Fibroblast of lung (primary cell): ENCODE data around the gene FAP. TPM values are rescaled to one million over a fixed set of nuclear protein-coding genes. Genes with fewer than 3 reads are reported as not detected.

ENCODE experiments used
- DNase-seq, 2 donors: peaks; one replicate each; pipeline versions ENCODE4 v3.0.0 to v3.0.0-alpha.2; 2010; ENCODE audit warnings: low read depth in 2 of 2
- H2AFZ ChIP-seq: 2 replicates; pipeline ENCODE4 v1.5.1; 2012; ENCODE audit warnings: low read length, control low read depth, inconsistent platforms
- H3K27ac ChIP-seq: 2 replicates; pipeline ENCODE4 v1.5.1; 2011; ENCODE audit warnings: low read length, control low read depth; ENCODE audit not compliant: insufficient read depth
- H3K27me3 ChIP-seq: 2 replicates; pipeline ENCODE4 v1.5.1; 2011; ENCODE audit warnings: mild to moderate bottlenecking, low read length; ENCODE audit not compliant: control insufficient read depth, insufficient read depth
- H3K36me3 ChIP-seq: 2 replicates; pipeline ENCODE4 v1.5.1; 2011; ENCODE audit warnings: low read length; ENCODE audit not compliant: control insufficient read depth, insufficient read depth
- H3K4me1 ChIP-seq: 2 replicates; pipeline ENCODE4 v1.5.1; 2011; ENCODE audit warnings: low read length; ENCODE audit not compliant: control insufficient read depth, insufficient read depth; ENCODE audit errors: extremely low read depth
- H3K4me2 ChIP-seq: 2 replicates; pipeline ENCODE4 v1.5.1; 2011; ENCODE audit warnings: low read length, control low read depth; ENCODE audit not compliant: insufficient read depth; ENCODE audit errors: extremely low read depth
- H3K4me3 ChIP-seq, 4 experiments: fragments of 200-600 bp in 1 of 4; sonication (generic) in 1 of 4; replicated peaks in 1 of 4; 2 replicates each; pipeline ENCODE4 v1.5.1; 2011 to 2016; ENCODE audit warnings: low read length in 4 of 4, low read depth in 3 of 4, mild to moderate bottlenecking in 3 of 4, control low read depth in 2 of 4, inconsistent platforms in 1 of 4, mixed read lengths in 1 of 4; ENCODE audit not compliant: insufficient read depth in 1 of 4; ENCODE audit errors: control extremely low read depth in 1 of 4
- H3K79me2 ChIP-seq: 2 replicates; pipeline ENCODE4 v1.5.1; 2012; ENCODE audit warnings: mild to moderate bottlenecking, low read length, inconsistent platforms; ENCODE audit not compliant: control insufficient read depth, insufficient read depth
- H3K9ac ChIP-seq: 2 replicates; pipeline ENCODE4 v1.5.1; 2011; ENCODE audit warnings: mild to moderate bottlenecking, low read length, control low read depth; ENCODE audit not compliant: insufficient read depth
- H3K9me3 ChIP-seq: 2 replicates; pipeline ENCODE4 v1.5.1; 2012; ENCODE audit warnings: low read depth, low read length; ENCODE audit not compliant: control insufficient read depth, insufficient read depth
- H4K20me1 ChIP-seq: 2 replicates; pipeline ENCODE4 v1.5.1; 2011; ENCODE audit warnings: low read length; ENCODE audit not compliant: control insufficient read depth, insufficient read depth; ENCODE audit errors: extremely low read depth
- EZH2 ChIP-seq: IDR thresholded peaks from 2 replicates; pipeline ENCODE4 v1.5.1; 2012; ENCODE audit warnings: low read length, control low read depth, mild to moderate bottlenecking; ENCODE audit errors: missing control alignments
- polyA plus RNA-seq, 2 donors: library from polyadenylated mRNA; depleted of rRNA in 1 of 2; stranded (reverse) in 1 of 2; unstranded in 1 of 2; fragments of >200 nt; gene quantifications; 2 replicates each; pipeline ENCODE4 v1.2.1, GENCODE V29; 2011 to 2012; ENCODE audit warnings: missing spikeins in 1 of 2
- total RNA-seq: library from RNA; depleted of rRNA; stranded (reverse); fragments of >200 nt; gene quantifications from 2 replicates; pipeline ENCODE4 v1.2.1, GENCODE V29; 2014
- TF ChIP-seq, protein P1 (sequence below), 2 donors: IDR thresholded peaks in 1 of 2; conservative IDR thresholded peaks in 1 of 2; 1 replicate in 1 of 2; 2 replicates in 1 of 2; pipeline ENCODE4 v1.5.1; 2011 to 2012; ENCODE audit warnings: low read length in 2 of 2, control low read depth in 1 of 2, inconsistent platforms in 1 of 2, low read depth in 1 of 2, mild to moderate bottlenecking in 1 of 2

The FAP gene
- total and polyA plus RNA-seq, 2 donors (not counting 1 experiment from before 2014, with no cell fraction given): 96.1 to 140 TPM

GRCh38 chr2:162202203-162202602 is 41.0 kb downstream of the FAP start:
- no peak overlapping the region for H2AFZ ChIP-seq
- TF ChIP-seq, protein P1, sequence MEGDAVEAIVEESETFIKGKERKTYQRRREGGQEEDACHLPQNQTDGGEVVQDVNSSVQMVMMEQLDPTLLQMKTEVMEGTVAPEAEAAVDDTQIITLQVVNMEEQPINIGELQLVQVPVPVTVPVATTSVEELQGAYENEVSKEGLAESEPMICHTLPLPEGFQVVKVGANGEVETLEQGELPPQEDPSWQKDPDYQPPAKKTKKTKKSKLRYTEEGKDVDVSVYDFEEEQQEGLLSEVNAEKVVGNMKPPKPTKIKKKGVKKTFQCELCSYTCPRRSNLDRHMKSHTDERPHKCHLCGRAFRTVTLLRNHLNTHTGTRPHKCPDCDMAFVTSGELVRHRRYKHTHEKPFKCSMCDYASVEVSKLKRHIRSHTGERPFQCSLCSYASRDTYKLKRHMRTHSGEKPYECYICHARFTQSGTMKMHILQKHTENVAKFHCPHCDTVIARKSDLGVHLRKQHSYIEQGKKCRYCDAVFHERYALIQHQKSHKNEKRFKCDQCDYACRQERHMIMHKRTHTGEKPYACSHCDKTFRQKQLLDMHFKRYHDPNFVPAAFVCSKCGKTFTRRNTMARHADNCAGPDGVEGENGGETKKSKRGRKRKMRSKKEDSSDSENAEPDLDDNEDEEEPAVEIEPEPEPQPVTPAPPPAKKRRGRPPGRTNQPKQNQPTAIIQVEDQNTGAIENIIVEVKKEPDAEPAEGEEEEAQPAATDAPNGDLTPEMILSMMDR (conservative IDR thresholded peaks at IDR 0.05 in 1 of 2, IDR thresholded peaks at IDR 0.05 in 1 of 2; ENCODE audit: low read depth in 1 of 2, low read length in 2 of 2): no peak
- no peak for TF ChIP-seq EZH2
- no peak overlapping the region for H3K9ac ChIP-seq
- no peak overlapping the region for H3K4me2 ChIP-seq
- H3K4me3 ChIP-seq: no peak overlapping the region
- H4K20me1 ChIP-seq: no peaks in the 10 kb centered on the region
- no peak overlapping the region for H3K27ac ChIP-seq
- H3K36me3 ChIP-seq: peaks cover 11% of the 10 kb centered on the region
- no peaks in the 10 kb centered on the region for H3K79me2 ChIP-seq
- H3K9me3 ChIP-seq: no peaks in the 10 kb centered on the region
- peaks cover 4% of the 10 kb centered on the region for H3K4me1 ChIP-seq
- DNase-seq: no peak
- H3K27me3 ChIP-seq: no peaks in the 10 kb centered on the region

GRCh38 chr2:162200636-162201035 is 42.6 kb downstream of the FAP start:
- Histone ChIP-seq H3K79me2 (no peaks in the 10 kb centered on the region), H3K4me1 (peaks cover 8% of the 10 kb centered on the region), H3K4me2 (no peak overlapping the region), H3K9ac (no peak overlapping the region), H3K36me3 (peaks cover 9% of the 10 kb centered on the region), H3K9me3 (no peaks in the 10 kb centered on the region), H3K27ac (no peak overlapping the region), H2AFZ (no peak overlapping the region), H4K20me1 (no peaks in the 10 kb centered on the region), H3K27me3 (no peaks in the 10 kb centered on the region), H3K4me3 (no peak overlapping the region)
- TF ChIP-seq EZH2: no peak
- TF ChIP-seq, protein P1 (conservative IDR thresholded peaks at IDR 0.05 in 1 of 2, IDR thresholded peaks at IDR 0.05 in 1 of 2; ENCODE audit: low read depth in 1 of 2, low read length in 2 of 2): no peak
- DNase-seq: no peak

DNA sequence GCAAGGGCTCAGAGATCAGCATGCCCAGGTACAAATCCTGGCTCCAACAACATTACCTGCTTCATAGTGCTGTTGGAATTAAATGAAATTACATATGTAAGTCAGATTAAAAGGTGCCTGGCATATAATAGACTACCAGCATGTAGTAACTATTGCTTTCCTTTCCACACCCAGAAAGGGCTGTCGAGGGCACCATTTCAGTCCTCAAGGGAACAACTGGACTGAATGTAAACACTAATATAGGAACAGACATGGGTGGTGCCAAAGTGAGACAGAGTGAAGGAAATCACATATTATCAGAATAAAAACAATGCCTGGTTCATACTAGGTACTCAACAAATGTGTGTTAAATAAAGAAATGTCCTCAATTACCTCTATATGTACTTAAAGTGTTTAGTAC is 43.3 kb downstream of the FAP start:
- Histone ChIP-seq H3K27ac (no peak overlapping the region), H2AFZ (no peak overlapping the region), H3K4me3 (no peak overlapping the region), H3K36me3 (peaks cover 10% of the 10 kb centered on the region), H3K27me3 (no peaks in the 10 kb centered on the region), H3K79me2 (no peaks in the 10 kb centered on the region), H3K4me2 (no peak overlapping the region), H4K20me1 (no peaks in the 10 kb centered on the region), H3K9ac (no peak overlapping the region), H3K4me1 (peaks cover 8% of the 10 kb centered on the region), H3K9me3 (no peaks in the 10 kb centered on the region)
- no peak for DNase-seq
- TF ChIP-seq, protein P1 (conservative IDR thresholded peaks at IDR 0.05 in 1 of 2, IDR thresholded peaks at IDR 0.05 in 1 of 2; ENCODE audit: low read depth in 1 of 2, low read length in 2 of 2): no peak
- no peak for TF ChIP-seq EZH2
